Mucosa of rectum (tissue), 2 donors: ENCODE results near the gene PIAS4.
A peak's percentile ranks its signal among the peaks of the same experiment; 100 is the strongest.

Source experiments
- H3K27ac ChIP-seq, 2 donors: one replicate each; pipeline ENCODE4 v1.7.0; 2013; ENCODE audit warnings: inconsistent platforms in 2 of 2, low read depth in 2 of 2, low read length in 2 of 2
- H3K27me3 ChIP-seq, 2 donors: one replicate each; pipeline ENCODE4 v1.7.0; 2013; ENCODE audit warnings: low read length in 2 of 2; ENCODE audit not compliant: control insufficient read depth in 2 of 2, insufficient read depth in 2 of 2
- H3K36me3 ChIP-seq, 2 donors: one replicate each; pipeline ENCODE4 v1.7.0; 2013; ENCODE audit warnings: low read length in 2 of 2; ENCODE audit not compliant: control insufficient read depth in 2 of 2, insufficient read depth in 2 of 2
- H3K4me1 ChIP-seq, 2 donors: one replicate each; pipeline ENCODE4 v1.7.0; 2013; ENCODE audit warnings: low read length in 2 of 2, mild to moderate bottlenecking in 1 of 2; ENCODE audit not compliant: control insufficient read depth in 2 of 2, insufficient read depth in 2 of 2
- H3K4me3 ChIP-seq, 2 donors: one replicate each; pipeline ENCODE4 v1.7.0; 2013; ENCODE audit warnings: low read length in 2 of 2
- H3K9ac ChIP-seq, 2 donors: one replicate each; pipeline ENCODE4 v1.7.0; 2013; ENCODE audit warnings: low read length in 2 of 2, low read depth in 1 of 2, mild to moderate bottlenecking in 1 of 2
- H3K9me3 ChIP-seq, 2 donors: one replicate each; pipeline ENCODE4 v1.7.0; 2013; ENCODE audit warnings: low read length in 2 of 2; ENCODE audit not compliant: control insufficient read depth in 2 of 2
- donor health status: healthy.
- donor health status: Normal muscosa, but diverticular disease.

The PIAS4 gene

DNA sequence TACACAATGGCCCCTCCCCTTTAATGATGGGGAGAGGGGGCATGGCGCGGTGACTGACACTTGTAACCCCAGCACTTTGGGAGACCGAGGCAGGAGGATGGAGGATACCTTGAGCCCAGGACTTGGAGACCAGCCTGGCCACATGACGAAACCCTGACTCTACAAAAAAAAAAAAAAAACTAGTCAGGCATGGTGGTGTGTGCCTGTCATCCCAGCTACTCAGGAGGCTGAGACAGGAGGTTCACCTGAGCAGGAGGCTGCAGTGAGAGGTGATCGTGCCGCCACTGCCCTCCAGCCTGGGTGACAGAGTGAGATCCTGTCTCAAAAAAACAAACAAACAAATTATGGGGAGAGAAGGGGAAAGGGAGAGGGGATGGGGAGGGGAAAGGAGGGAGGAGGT lies 72.9 kb downstream of the PIAS4 start:
- Histone ChIP-seq H3K36me3 (no peaks in the 10 kb centered on the region), H3K27ac (no peak overlapping the region), H3K9ac (no peak overlapping the region), H3K27me3 (no peaks in the 10 kb centered on the region), H3K4me3 (no peak overlapping the region), H3K9me3 (no peaks in the 10 kb centered on the region), H3K4me1 (peaks cover 20 to 34% of the 10 kb centered on the region in 2 donors)

- H3K9ac ChIP-seq = no peak overlapping the region
- peaks cover 25 to 39% of the 10 kb centered on the region in 2 donors for H3K4me1 ChIP-seq
- H3K36me3 ChIP-seq = no peaks in the 10 kb centered on the region
- no peaks in the 10 kb centered on the region for H3K9me3 ChIP-seq
- H3K4me3 ChIP-seq = no peak overlapping the region
- no peaks in the 10 kb centered on the region for H3K27me3 ChIP-seq
- H3K27ac ChIP-seq = peak overlapping the region in 1 of 2 donors; percentile 52
Measured at GRCh38 chr19:4081441-4082129, 74.0 kb downstream of the PIAS4 start.

GRCh38 chr19:4082172-4082571 lies 74.6 kb downstream of the PIAS4 start:
- no peaks in the 10 kb centered on the region for H3K36me3 ChIP-seq
- no peak overlapping the region for H3K9ac ChIP-seq
- peak overlapping the region in 1 of 2 donors; percentile 52 for H3K27ac ChIP-seq
- H3K4me3 ChIP-seq = no peak overlapping the region
- peaks cover 25 to 43% of the 10 kb centered on the region in 2 donors for H3K4me1 ChIP-seq
- H3K9me3 ChIP-seq = no peaks in the 10 kb centered on the region
- no peaks in the 10 kb centered on the region for H3K27me3 ChIP-seq

DNA sequence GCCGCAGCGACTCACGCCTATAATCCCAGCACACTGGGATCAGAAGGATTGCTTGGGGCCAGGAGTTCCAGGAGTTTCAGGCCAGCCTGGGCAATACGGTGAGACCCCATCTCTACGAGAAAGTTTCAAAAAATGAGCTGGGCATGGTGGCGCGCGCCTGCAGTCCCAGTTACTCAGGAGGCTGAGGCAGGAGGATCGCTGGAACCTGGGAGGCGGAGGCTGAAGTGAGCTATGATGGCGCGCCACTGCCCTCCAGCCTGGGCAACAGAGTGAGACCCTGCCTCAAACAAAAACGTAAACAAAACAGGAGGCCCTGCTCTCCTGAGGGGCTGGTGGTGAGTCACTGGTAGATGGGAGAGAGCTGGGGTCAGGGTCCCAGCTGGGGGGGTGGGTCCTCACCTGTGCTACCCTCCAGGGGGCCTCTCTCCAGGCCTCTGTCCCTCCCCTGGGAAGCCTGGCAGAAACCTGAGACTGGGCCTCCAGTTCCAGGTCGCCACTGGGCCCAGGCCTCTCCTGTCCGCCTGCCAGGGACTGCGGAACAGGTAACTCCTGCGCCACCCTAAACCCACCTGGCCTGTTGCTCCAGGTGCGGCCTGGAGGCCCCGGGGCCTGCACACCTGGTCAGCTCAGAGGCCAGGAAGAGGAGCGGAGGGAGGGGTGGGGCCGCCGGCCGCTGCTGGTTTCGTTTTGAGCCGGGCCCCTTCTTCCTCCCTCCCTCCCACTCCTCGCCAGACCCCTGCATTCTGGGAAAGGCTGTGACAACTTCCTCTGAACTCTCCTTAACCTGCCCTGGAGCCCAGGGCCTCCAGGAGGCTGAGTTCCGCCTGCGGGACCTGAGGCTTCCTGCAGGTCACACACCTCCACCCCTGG lies 76.4 kb downstream of the PIAS4 start:
- Histone ChIP-seq H3K9ac (peak overlapping the region; percentile 68 to 74), H3K9me3 (no peaks in the 10 kb centered on the region), H3K27ac (peak overlapping the region; percentile 77 to 78), H3K27me3 (no peaks in the 10 kb centered on the region), H3K36me3 (no peaks in the 10 kb centered on the region), H3K4me3 (peak overlapping the region; percentile 26 to 37), H3K4me1 (peaks cover 23 to 32% of the 10 kb centered on the region in 2 donors)

GRCh38 chr19:4084547-4084877 lies 77.0 kb downstream of the PIAS4 start:
- peak overlapping the region; percentile 77 to 78 for H3K27ac ChIP-seq
- peaks cover 20 to 29% of the 10 kb centered on the region in 2 donors for H3K4me1 ChIP-seq
- H3K9ac ChIP-seq = peak overlapping the region; percentile 68 to 74
- peak overlapping the region; percentile 26 to 37 for H3K4me3 ChIP-seq
- H3K9me3 ChIP-seq = no peaks in the 10 kb centered on the region
- H3K36me3 ChIP-seq = peaks cover under 1 to 2% of the 10 kb centered on the region in 2 donors
- H3K27me3 ChIP-seq = no peaks in the 10 kb centered on the region

- Histone ChIP-seq H3K9me3 (no peaks in the 10 kb centered on the region), H3K4me1 (peaks cover 20 to 25% of the 10 kb centered on the region in 2 donors), H3K36me3 (peaks cover 5 to 13% of the 10 kb centered on the region in 2 donors), H3K27ac (peak overlapping the region; percentile 86 to 90), H3K27me3 (no peaks in the 10 kb centered on the region), H3K9ac (peak overlapping the region in 1 of 2 donors; percentile 48), H3K4me3 (peak overlapping the region in 1 of 2 donors; percentile 11)
Measured at GRCh38 chr19:4086411-4086867, 78.9 kb downstream of the PIAS4 start.

GRCh38 chr19:4087787-4088679 lies 80.5 kb downstream of the PIAS4 start:
- H3K4me3 ChIP-seq = no peak overlapping the region
- peaks cover 5 to 16% of the 10 kb centered on the region in 2 donors for H3K36me3 ChIP-seq
- no peaks in the 10 kb centered on the region for H3K27me3 ChIP-seq
- no peak overlapping the region for H3K9ac ChIP-seq
- H3K9me3 ChIP-seq = no peaks in the 10 kb centered on the region
- H3K27ac ChIP-seq = no peak overlapping the region
- peaks cover 20 to 25% of the 10 kb centered on the region in 2 donors for H3K4me1 ChIP-seq

GRCh38 chr19:4088975-4089374 lies 81.4 kb downstream of the PIAS4 start:
- Histone ChIP-seq H3K4me3 (peak overlapping the region in 1 of 2 donors; percentile 20), H3K27me3 (no peaks in the 10 kb centered on the region), H3K27ac (peak overlapping the region; percentile 55 to 65), H3K36me3 (peaks cover 7 to 16% of the 10 kb centered on the region in 2 donors), H3K9me3 (no peaks in the 10 kb centered on the region), H3K9ac (no peak overlapping the region), H3K4me1 (peaks cover 16 to 18% of the 10 kb centered on the region in 2 donors)
